Sigmoid colon (tissue), 4 donors: ENCODE data around the gene ACOX1.

Experiments
- POLR2A ChIP-seq, 2 donors: fragments of 450-650 bp; IDR thresholded peaks; one replicate each; pipeline ENCODE4 v1.6.1; 2016; ENCODE audit warnings: antibody characterized with exemption in 2 of 2, mild to moderate bottlenecking in 2 of 2, moderate library complexity in 2 of 2
- POLR2AphosphoS5 ChIP-seq, 4 donors: sonication (generic); formaldehyde crosslinking; IDR thresholded peaks; one replicate each; pipeline ENCODE4 v1.6.1; 2017; ENCODE audit warnings: antibody characterized with exemption in 4 of 4
- TF ChIP-seq, protein P1 (sequence below), 4 experiments: fragments of 450-650 bp in 3 of 4; fragments of 200-600 bp in 1 of 4; IDR thresholded peaks; one replicate each; pipeline ENCODE4 v1.5.1; 2016 to 2019; ENCODE audit warnings: antibody characterized with exemption in 4 of 4, mild to moderate bottlenecking in 3 of 4, moderate library complexity in 2 of 4

DNA sequence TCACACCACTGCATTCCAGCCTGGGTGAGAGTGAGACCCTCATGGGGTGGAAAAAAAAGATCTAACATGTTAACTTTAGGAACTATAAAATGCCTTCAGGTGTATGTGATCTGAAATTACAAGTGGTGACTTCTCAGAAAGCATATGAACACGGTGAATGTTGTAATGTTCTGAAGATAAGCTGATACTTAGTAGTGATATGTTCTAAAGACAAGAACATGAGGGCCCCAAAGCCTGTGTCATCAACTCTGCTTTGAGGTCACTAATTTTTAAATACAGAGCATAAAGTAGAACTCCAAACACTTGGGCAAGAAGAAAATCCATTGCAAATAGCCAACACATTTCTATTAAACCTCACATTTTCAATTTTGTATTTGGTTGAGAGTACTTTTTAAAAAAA lies 35.5 kb downstream of the ACOX1 start:
- TF ChIP-seq POLR2AphosphoS5 (IDR thresholded peaks at IDR 0.05): no peak
- TF ChIP-seq, protein P1, sequence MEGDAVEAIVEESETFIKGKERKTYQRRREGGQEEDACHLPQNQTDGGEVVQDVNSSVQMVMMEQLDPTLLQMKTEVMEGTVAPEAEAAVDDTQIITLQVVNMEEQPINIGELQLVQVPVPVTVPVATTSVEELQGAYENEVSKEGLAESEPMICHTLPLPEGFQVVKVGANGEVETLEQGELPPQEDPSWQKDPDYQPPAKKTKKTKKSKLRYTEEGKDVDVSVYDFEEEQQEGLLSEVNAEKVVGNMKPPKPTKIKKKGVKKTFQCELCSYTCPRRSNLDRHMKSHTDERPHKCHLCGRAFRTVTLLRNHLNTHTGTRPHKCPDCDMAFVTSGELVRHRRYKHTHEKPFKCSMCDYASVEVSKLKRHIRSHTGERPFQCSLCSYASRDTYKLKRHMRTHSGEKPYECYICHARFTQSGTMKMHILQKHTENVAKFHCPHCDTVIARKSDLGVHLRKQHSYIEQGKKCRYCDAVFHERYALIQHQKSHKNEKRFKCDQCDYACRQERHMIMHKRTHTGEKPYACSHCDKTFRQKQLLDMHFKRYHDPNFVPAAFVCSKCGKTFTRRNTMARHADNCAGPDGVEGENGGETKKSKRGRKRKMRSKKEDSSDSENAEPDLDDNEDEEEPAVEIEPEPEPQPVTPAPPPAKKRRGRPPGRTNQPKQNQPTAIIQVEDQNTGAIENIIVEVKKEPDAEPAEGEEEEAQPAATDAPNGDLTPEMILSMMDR (IDR thresholded peaks at IDR 0.05): no peak
- no peak for TF ChIP-seq POLR2A (IDR thresholded peaks at IDR 0.05)
